ENCODE data around the gene DERA.

GRCh38 chr12:15883536-15883935 is 27.6 kb upstream of the DERA start:
- TF ChIP-seq EZH2 (IDR thresholded peaks at IDR 0.05; ENCODE audit: low read length, missing control alignments): no peak
- TF ChIP-seq, protein P1, sequence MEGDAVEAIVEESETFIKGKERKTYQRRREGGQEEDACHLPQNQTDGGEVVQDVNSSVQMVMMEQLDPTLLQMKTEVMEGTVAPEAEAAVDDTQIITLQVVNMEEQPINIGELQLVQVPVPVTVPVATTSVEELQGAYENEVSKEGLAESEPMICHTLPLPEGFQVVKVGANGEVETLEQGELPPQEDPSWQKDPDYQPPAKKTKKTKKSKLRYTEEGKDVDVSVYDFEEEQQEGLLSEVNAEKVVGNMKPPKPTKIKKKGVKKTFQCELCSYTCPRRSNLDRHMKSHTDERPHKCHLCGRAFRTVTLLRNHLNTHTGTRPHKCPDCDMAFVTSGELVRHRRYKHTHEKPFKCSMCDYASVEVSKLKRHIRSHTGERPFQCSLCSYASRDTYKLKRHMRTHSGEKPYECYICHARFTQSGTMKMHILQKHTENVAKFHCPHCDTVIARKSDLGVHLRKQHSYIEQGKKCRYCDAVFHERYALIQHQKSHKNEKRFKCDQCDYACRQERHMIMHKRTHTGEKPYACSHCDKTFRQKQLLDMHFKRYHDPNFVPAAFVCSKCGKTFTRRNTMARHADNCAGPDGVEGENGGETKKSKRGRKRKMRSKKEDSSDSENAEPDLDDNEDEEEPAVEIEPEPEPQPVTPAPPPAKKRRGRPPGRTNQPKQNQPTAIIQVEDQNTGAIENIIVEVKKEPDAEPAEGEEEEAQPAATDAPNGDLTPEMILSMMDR (conservative IDR thresholded peaks at IDR 0.05 in 1 of 2, IDR thresholded peaks at IDR 0.05 in 1 of 2; ENCODE audit: low read depth in 1 of 2, low read length in 2 of 2): no peak

Data from fibroblast of lung (primary cell).